B cell (primary cell): Measurements from ENCODE around the gene FZD10. TPM values are rescaled to one million over a fixed set of nuclear protein-coding genes. Genes with fewer than 3 reads are reported as not detected.

ENCODE experiments used
- ATAC-seq: fragments of 200-7000 bp; cut with Tn5 transposase; one replicate; pipeline ENCODE4 v1.10.0; 2021; ENCODE audit warnings: low read depth, mild to moderate bottlenecking, moderate number of reproducible peaks, moderate library complexity
- CTCF ChIA-PET: fragments of 350-600 bp; sonication (Branson Sonifier 250); formaldehyde crosslinking; loops from one replicate; lab custom pipeline; 2021; ENCODE audit warnings: antibody characterized with exemption, inconsistent platforms; lab: Charles Lee
- POLR2A ChIA-PET: fragments of 350-600 bp; sonication (Branson Sonifier 250); formaldehyde crosslinking; loops from one replicate; lab custom pipeline; 2021; ENCODE audit warnings: antibody characterized with exemption; lab: Charles Lee
- DNase-seq: peaks from one replicate; pipeline ENCODE4 v3.0.0; 2013
- H2AFZ ChIP-seq: 2 replicates; pipeline ENCODE4 v1.6.1; 2012; ENCODE audit warnings: mild to moderate bottlenecking, low read depth, low read length; ENCODE audit not compliant: insufficient read depth, poor library complexity, severe bottlenecking
- H3K27ac ChIP-seq, 2 donors: 1 replicate in 1 of 2; 2 replicates in 1 of 2; pipeline ENCODE4 v1.5.1; 2012 to 2013; ENCODE audit warnings: low read length in 2 of 2, mild to moderate bottlenecking in 2 of 2, moderate library complexity in 1 of 2
- H3K27me3 ChIP-seq, 4 experiments: fragments of 200-600 bp in 1 of 4; sonication (generic) in 1 of 4; replicated peaks in 1 of 4; 1 replicate in 2 of 4; 2 replicates in 2 of 4; pipeline versions ENCODE4 v1.6.1 to v1.7.0; 2013 to 2016; ENCODE audit warnings: low read length in 3 of 4, mild to moderate bottlenecking in 2 of 4, mixed read lengths in 1 of 4, moderate library complexity in 1 of 4; ENCODE audit not compliant: insufficient read depth in 4 of 4, control insufficient read depth in 3 of 4; ENCODE audit errors: control extremely low read depth in 1 of 4
- H3K36me3 ChIP-seq, 2 experiments: replicated peaks in 1 of 2; 1 replicate in 1 of 2; 2 replicates in 1 of 2; pipeline versions ENCODE4 v1.6.1 to v1.7.1; 2013; ENCODE audit warnings: low read length in 1 of 2; ENCODE audit not compliant: insufficient read depth in 2 of 2, control insufficient read depth in 1 of 2; ENCODE audit errors: control extremely low read depth in 1 of 2, extremely low read depth in 1 of 2
- H3K4me1 ChIP-seq, 2 donors: fragments of 200-600 bp in 1 of 2; sonication (generic) in 1 of 2; 1 replicate in 1 of 2; 2 replicates in 1 of 2; pipeline versions ENCODE4 v1.5.1 to v1.6.1; 2013 to 2017; ENCODE audit warnings: low read length in 2 of 2; ENCODE audit not compliant: control insufficient read depth in 2 of 2, insufficient read depth in 2 of 2
- H3K4me2 ChIP-seq: replicated peaks from 2 replicates; pipeline ENCODE3; 2012; ENCODE audit warnings: mild to moderate bottlenecking, low read depth, low read length; ENCODE audit not compliant: poor library complexity, severe bottlenecking
- H3K4me3 ChIP-seq, 5 experiments: fragments of 200-600 bp in 1 of 5; sonication (generic) in 1 of 5; 1 replicate in 3 of 5; 2 replicates in 2 of 5; pipeline versions ENCODE4 v1.5.1 to v1.7.0; 2011 to 2016; ENCODE audit warnings: low read length in 4 of 5, mild to moderate bottlenecking in 4 of 5, low read depth in 2 of 5, control low read depth in 1 of 5, moderate library complexity in 1 of 5; ENCODE audit not compliant: insufficient read depth in 1 of 5; ENCODE audit errors: control extremely low read depth in 1 of 5, extremely low read depth in 1 of 5
- H3K79me2 ChIP-seq: fragments of 200-600 bp; sonication (generic); one replicate; pipeline ENCODE4 v1.6.0; 2016; ENCODE audit warnings: low read length; ENCODE audit not compliant: control insufficient read depth, insufficient read depth
- H3K9ac ChIP-seq: fragments of 200-600 bp; sonication (generic); 2 replicates; pipeline ENCODE4 v1.6.1; 2017; ENCODE audit warnings: mild to moderate bottlenecking, low read length, moderate library complexity
- H3K9me3 ChIP-seq, 3 donors: one replicate each; pipeline versions ENCODE4 v1.6.1 to v1.7.1; 2013; ENCODE audit warnings: low read length in 2 of 3; ENCODE audit not compliant: control insufficient read depth in 2 of 3, insufficient read depth in 1 of 3; ENCODE audit errors: control extremely low read depth in 1 of 3
- H4K20me1 ChIP-seq: 2 replicates; pipeline ENCODE4 v1.6.0; 2012; ENCODE audit warnings: mild to moderate bottlenecking, low read length; ENCODE audit not compliant: insufficient read depth, control insufficient read depth, poor library complexity, severe bottlenecking
- H3K27ac Mint-ChIP-seq: one replicate; pipeline ENCODE4 v1.8.0; 2021; ENCODE audit warnings: mixed read lengths
- H3K27me3 Mint-ChIP-seq: one replicate; pipeline ENCODE4 v1.8.0; 2021; ENCODE audit warnings: mixed read lengths
- H3K4me1 Mint-ChIP-seq: one replicate; pipeline ENCODE4 v1.8.0; 2021; ENCODE audit warnings: mixed read lengths
- H3K4me3 Mint-ChIP-seq: one replicate; pipeline ENCODE4 v1.8.0; 2021; ENCODE audit warnings: mixed read lengths
- H3K9me3 Mint-ChIP-seq: one replicate; pipeline ENCODE4 v1.8.0; 2022; ENCODE audit warnings: mixed read lengths; ENCODE audit not compliant: insufficient read depth
- EZH2 ChIP-seq: IDR thresholded peaks from 2 replicates; pipeline ENCODE4 v1.6.1; 2012; ENCODE audit warnings: borderline replicate concordance, low read depth, mild to moderate bottlenecking, moderate library complexity, low read length; ENCODE audit not compliant: insufficient read depth, poor library complexity, severe bottlenecking
- WGBS: methylation state at CpG from one replicate; pipeline ENCODE4 v1.1.5; 2013; ENCODE audit warnings: missing lambda C conversion rate; ENCODE audit not compliant: insufficient coverage; 5-methylcytosine and 5-hydroxymethylcytosine counted together
- intact Hi-C: fragments of 100-400 bp; cut with micrococcal nuclease; formaldehyde crosslinking; loops from one replicate; pipeline ENCODE4 v1.10.0; 2022
- polyA plus RNA-seq: library from polyadenylated mRNA; depleted of rRNA; stranded (reverse); fragments of >200 nt; gene quantifications from 2 replicates; pipeline ENCODE4 v1.2.3, GENCODE V29; 2012
- total RNA-seq, 2 donors: library from RNA; stranded (reverse); fragments of 120-200 nt in 1 of 2; gene quantifications; 1 replicate in 1 of 2; 2 replicates in 1 of 2; pipeline versions ENCODE4 v1.2.3 to v1.2.4, GENCODE V29; 2013 to 2022
- TF ChIP-seq, protein P1 (sequence below): fragments of 200-600 bp; IDR thresholded peaks from one replicate; pipeline ENCODE4 v1.8.0; 2022; ENCODE audit warnings: antibody characterized with exemption, mild to moderate bottlenecking

Gene FZD10
- total and polyA plus RNA-seq, 2 donors (not counting 1 experiment from before 2014, with no cell fraction given), result not detected

DNA sequence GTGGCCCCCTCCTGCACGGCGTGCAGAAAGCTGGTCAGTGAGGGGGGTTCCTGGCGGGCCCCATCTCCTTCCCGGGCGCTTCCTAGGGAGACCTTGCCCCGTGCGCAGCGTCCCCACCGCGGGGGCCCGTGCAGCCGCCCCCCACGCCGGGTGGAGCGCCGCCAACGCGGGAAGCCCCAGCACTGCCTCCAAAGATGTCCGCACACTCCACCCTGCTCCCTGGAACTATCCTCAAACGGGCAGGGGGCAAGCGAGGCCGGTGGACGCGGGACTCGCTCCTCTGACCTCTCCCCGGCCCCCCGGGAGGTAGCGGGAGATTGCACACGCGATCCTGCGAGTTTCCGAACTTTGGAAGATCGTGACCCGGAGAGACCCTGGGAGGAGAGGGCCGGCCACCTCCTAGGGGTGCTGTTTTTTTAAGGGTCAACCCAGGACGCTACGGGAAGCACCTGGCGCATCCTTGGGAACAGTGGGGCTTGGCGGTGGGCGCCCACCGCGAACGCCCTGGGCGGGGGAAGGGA, 1.5 kb upstream of the FZD10 start:
- Mint-ChIP-seq H3K4me1 (peaks cover 2% of the 10 kb centered on the region), H3K9me3 (no peaks in the 10 kb centered on the region), H3K27ac (no peak overlapping the region), H3K27me3 (peaks cover 29% of the 10 kb centered on the region), H3K4me3 (no peak overlapping the region)
- H3K4me1 ChIP-seq, result peaks cover 8% of the 10 kb centered on the region in 2 donors
- H4K20me1 ChIP-seq, result no peaks in the 10 kb centered on the region
- peaks cover 0 to 34% (median 0%) of the 10 kb centered on the region in 3 donors for H3K9me3 ChIP-seq
- ATAC-seq, result no peak
- no peaks in the 10 kb centered on the region for H3K79me2 ChIP-seq
- H3K4me2 ChIP-seq, result no peak overlapping the region
- no peak for TF ChIP-seq EZH2
- TF ChIP-seq, protein P1, sequence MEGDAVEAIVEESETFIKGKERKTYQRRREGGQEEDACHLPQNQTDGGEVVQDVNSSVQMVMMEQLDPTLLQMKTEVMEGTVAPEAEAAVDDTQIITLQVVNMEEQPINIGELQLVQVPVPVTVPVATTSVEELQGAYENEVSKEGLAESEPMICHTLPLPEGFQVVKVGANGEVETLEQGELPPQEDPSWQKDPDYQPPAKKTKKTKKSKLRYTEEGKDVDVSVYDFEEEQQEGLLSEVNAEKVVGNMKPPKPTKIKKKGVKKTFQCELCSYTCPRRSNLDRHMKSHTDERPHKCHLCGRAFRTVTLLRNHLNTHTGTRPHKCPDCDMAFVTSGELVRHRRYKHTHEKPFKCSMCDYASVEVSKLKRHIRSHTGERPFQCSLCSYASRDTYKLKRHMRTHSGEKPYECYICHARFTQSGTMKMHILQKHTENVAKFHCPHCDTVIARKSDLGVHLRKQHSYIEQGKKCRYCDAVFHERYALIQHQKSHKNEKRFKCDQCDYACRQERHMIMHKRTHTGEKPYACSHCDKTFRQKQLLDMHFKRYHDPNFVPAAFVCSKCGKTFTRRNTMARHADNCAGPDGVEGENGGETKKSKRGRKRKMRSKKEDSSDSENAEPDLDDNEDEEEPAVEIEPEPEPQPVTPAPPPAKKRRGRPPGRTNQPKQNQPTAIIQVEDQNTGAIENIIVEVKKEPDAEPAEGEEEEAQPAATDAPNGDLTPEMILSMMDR, result no peak
- ChIA-PET CTCF (no interaction called here), POLR2A (no interaction called here)
- no peak overlapping the region for H2AFZ ChIP-seq
- intact Hi-C loops, result no loop called here
- H3K27ac ChIP-seq, result no peak overlapping the region
- WGBS, result 13% methylated on average over 44 of the region's 44 CpGs
- no peak overlapping the region for H3K9ac ChIP-seq
- no peak for DNase-seq
- peaks cover 0 to 51% (median 10%) of the 10 kb centered on the region in 4 experiments for H3K27me3 ChIP-seq
- H3K4me3 ChIP-seq, result no peak overlapping the region
- no peaks in the 10 kb centered on the region for H3K36me3 ChIP-seq

DNA sequence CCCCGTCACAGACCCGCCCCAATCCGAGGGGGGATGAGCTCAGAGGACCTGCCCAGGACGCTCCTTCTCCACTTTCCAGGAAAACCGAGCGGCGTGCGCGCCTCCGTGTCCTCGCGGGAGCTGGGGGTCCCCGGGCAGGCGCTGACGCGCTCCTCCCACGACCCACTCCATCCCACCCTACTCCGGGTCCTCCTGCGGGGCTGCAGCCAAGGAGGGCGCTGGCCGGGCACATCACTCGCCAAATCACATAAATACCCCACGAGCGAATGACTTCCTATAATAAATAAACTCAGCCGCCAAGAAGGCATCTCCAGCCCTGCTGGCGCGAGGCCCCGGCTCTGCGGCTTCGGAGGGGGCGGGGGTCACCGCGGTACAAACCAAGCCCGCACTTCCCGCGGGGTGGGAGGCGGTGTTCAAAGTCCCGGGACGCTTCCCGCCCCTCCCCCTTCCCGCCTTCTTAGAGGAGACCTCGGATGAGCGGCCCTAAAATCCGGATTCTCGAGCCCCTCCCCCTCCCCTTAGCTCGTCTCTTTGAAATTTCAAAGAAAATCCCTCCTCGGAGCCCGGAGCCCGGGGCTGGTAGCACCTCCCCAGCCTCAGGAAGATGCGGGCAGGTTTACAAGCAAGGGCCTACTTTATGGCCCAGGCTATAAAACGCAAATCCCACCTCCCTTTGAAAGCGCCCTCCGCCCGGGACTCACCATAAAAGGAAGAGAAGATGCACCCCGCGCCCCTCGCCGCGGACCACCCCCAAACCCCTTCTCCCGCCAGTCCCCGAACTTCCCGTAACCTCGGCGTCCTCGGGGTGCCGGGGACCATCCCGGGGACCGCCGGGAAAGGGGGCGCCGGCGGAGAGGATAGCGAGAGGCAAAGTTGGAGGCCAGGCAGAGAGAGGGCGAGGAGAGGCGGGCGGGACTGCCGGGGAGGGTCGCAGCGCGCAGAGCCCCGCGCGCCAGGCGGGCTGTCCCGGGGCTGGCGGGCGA, 712 bp upstream of the FZD10 start:
- Histone ChIP-seq H3K4me2 (peak overlapping the region; percentile 48), H3K27ac (no peak overlapping the region), H3K79me2 (no peaks in the 10 kb centered on the region), H3K9me3 (peaks cover 0 to 31% (median 0%) of the 10 kb centered on the region in 3 donors), H3K4me1 (peaks cover 8% of the 10 kb centered on the region in 2 donors), H3K4me3 (no peak overlapping the region), H3K9ac (no peak overlapping the region), H4K20me1 (no peaks in the 10 kb centered on the region), H3K27me3 (peaks cover 0 to 44% (median 14%) of the 10 kb centered on the region in 4 experiments), H3K36me3 (no peaks in the 10 kb centered on the region), H2AFZ (no peak overlapping the region)
- Mint-ChIP-seq H3K4me1 (peaks cover 2% of the 10 kb centered on the region), H3K27ac (no peak overlapping the region), H3K27me3 (peaks cover 32% of the 10 kb centered on the region), H3K9me3 (no peaks in the 10 kb centered on the region), H3K4me3 (no peak overlapping the region)
- ChIA-PET CTCF (no interaction called here), POLR2A (no interaction called here)
- ATAC-seq (no peak), DNase-seq (no peak)
- intact Hi-C loops, result no loop called here
- 9% methylated on average over 71 of the region's 87 CpGs for WGBS
- TF ChIP-seq EZH2, result no peak
- TF ChIP-seq, protein P1, result no peak
